ENCODE measurements around the gene SLC25A17.
"Not testable (repeated sequence)": the region's sequence is repeated elsewhere in the genome, so short reads cannot be mapped to it uniquely, and the experiment has no call there.

The SLC25A17 gene

GRCh38 chr22:40819599-40820140 is 524 bp upstream of the SLC25A17 start:
- no peak for DNase-seq (ENCODE audit: low spot score)

GRCh38 chr22:40818192-40818746 is 877 bp downstream of the SLC25A17 start:
- peak; percentile 27 for DNase-seq (ENCODE audit: low spot score)

GRCh38 chr22:40817737-40818136 is 1.4 kb downstream of the SLC25A17 start:
- no peak for DNase-seq (ENCODE audit: low spot score)

GRCh38 chr22:40813912-40814315 is 5.2 kb downstream of the SLC25A17 start:
- DNase-seq (ENCODE audit: low spot score) = peak; percentile 57

GRCh38 chr22:40808018-40808841 is 10.9 kb downstream of the SLC25A17 start:
- no peak for DNase-seq (ENCODE audit: low spot score)

- no peak for DNase-seq (ENCODE audit: low spot score)
These were observed 12.4 kb downstream of the SLC25A17 start for GRCh38 chr22:40806711-40807110.

- DNase-seq (ENCODE audit: low spot score) = no peak
These were observed 13.4 kb downstream of the SLC25A17 start for GRCh38 chr22:40805699-40806203.

GRCh38 chr22:40805239-40805638 is 13.9 kb downstream of the SLC25A17 start:
- DNase-seq (ENCODE audit: low spot score) = no peak

GRCh38 chr22:40803321-40803720 is 15.8 kb downstream of the SLC25A17 start:
- DNase-seq (ENCODE audit: low spot score) = no peak

- no peak for DNase-seq (ENCODE audit: low spot score)
These were observed 20.1 kb downstream of the SLC25A17 start for GRCh38 chr22:40799008-40799407.

- DNase-seq (ENCODE audit: low spot score) = no peak
These were observed 21.7 kb downstream of the SLC25A17 start for GRCh38 chr22:40797427-40797826.

- no peak for DNase-seq (ENCODE audit: low spot score)
These were observed 26.7 kb downstream of the SLC25A17 start for GRCh38 chr22:40792451-40792850.

- DNase-seq (ENCODE audit: low spot score) = no peak
These were observed 27.9 kb downstream of the SLC25A17 start for GRCh38 chr22:40791241-40791640.

GRCh38 chr22:40789131-40789530 is 30.0 kb downstream of the SLC25A17 start:
- no peak for DNase-seq (ENCODE audit: low spot score)

- DNase-seq (ENCODE audit: low spot score) = no peak
These were observed 36.6 kb downstream of the SLC25A17 start for GRCh38 chr22:40782521-40782920.

- not testable (repeated sequence) for DNase-seq (ENCODE audit: low spot score)
These were observed 37.4 kb downstream of the SLC25A17 start for GRCh38 chr22:40781749-40782148.

- no peak for DNase-seq (ENCODE audit: low spot score)
These were observed 49.4 kb downstream of the SLC25A17 start for GRCh38 chr22:40769761-40770160.

GRCh38 chr22:40768206-40768605 is 50.9 kb downstream of the SLC25A17 start:
- DNase-seq (ENCODE audit: low spot score) = no peak

GRCh38 chr22:40766956-40767355 is 52.2 kb downstream of the SLC25A17 start:
- no peak for DNase-seq (ENCODE audit: low spot score)

- DNase-seq (ENCODE audit: low spot score) = no peak
These were observed 54.2 kb downstream of the SLC25A17 start for GRCh38 chr22:40764763-40765441.

- no peak for DNase-seq (ENCODE audit: low spot score)
These were observed 59.8 kb downstream of the SLC25A17 start for GRCh38 chr22:40759294-40759840.

GRCh38 chr22:40758851-40759250 is 60.3 kb downstream of the SLC25A17 start:
- not testable (repeated sequence) for DNase-seq (ENCODE audit: low spot score)
